Kidney (tissue), 22 donors: ENCODE results near the gene RBM27. TPM values are rescaled to one million over a fixed set of nuclear protein-coding genes. Genes with fewer than 3 reads are reported as not detected.
A peak's percentile ranks its signal among the peaks of the same experiment; 100 is the strongest.

Source experiments
- DNase-seq, 5 donors: peaks; one replicate each; pipeline ENCODE4 v3.0.0-alpha.2; 2013 to 2020
- FAIRE-seq: peaks from 2 replicates; lab custom pipeline; 2012; peaks lifted over from hg19 to GRCh38; lab: Jason Lieb, UNC
- H3K27ac ChIP-seq, 2 donors: one replicate each; pipeline ENCODE4 v1.7.0; 2013; ENCODE audit warnings: low read depth in 2 of 2, low read length in 2 of 2, inconsistent platforms in 1 of 2
- H3K27me3 ChIP-seq: one replicate; pipeline ENCODE4 v1.7.1; 2013; ENCODE audit warnings: low read length, inconsistent platforms; ENCODE audit not compliant: control insufficient read depth, insufficient read depth
- H3K36me3 ChIP-seq, 3 donors: one replicate each; pipeline versions ENCODE4 v1.7.0 to v1.7.1; 2013; ENCODE audit warnings: low read length in 3 of 3, control low read depth in 1 of 3, inconsistent platforms in 1 of 3; ENCODE audit not compliant: insufficient read depth in 3 of 3, control insufficient read depth in 2 of 3
- H3K4me1 ChIP-seq, 3 donors: one replicate each; pipeline versions ENCODE4 v1.7.0 to v1.7.1; 2013; ENCODE audit warnings: low read length in 3 of 3, inconsistent platforms in 1 of 3, low read depth in 1 of 3; ENCODE audit not compliant: control insufficient read depth in 2 of 3, insufficient read depth in 2 of 3
- H3K4me3 ChIP-seq, 3 donors: one replicate each; pipeline versions ENCODE4 v1.7.0 to v1.8.1; 2013; ENCODE audit warnings: low read length in 3 of 3, control low read depth in 1 of 3, inconsistent platforms in 1 of 3
- H3K9ac ChIP-seq, 3 donors: one replicate each; pipeline versions ENCODE4 v1.7.0 to v1.7.1; 2013; ENCODE audit warnings: low read length in 3 of 3, control low read depth in 1 of 3, inconsistent platforms in 1 of 3
- H3K9me3 ChIP-seq, 3 donors: one replicate each; pipeline versions ENCODE4 v1.7.0 to v1.7.1; 2013; ENCODE audit warnings: low read length in 3 of 3, control low read depth in 1 of 3, inconsistent platforms in 1 of 3; ENCODE audit not compliant: control insufficient read depth in 2 of 3, insufficient read depth in 1 of 3
- intact Hi-C: fragments of 100-400 bp; cut with DNase I; formaldehyde crosslinking; loops from one replicate; pipeline ENCODE4 v1.11.1; 2022
- long read RNA-seq, 10 donors: library from polyadenylated mRNA in 1 of 10; unstranded in 1 of 10; transcript quantifications; one replicate each; pipeline ENCODE4 v2.0.0 and lab custom pipeline, GENCODE V29; 2021 to 2026
- polyA plus RNA-seq: library from polyadenylated mRNA; stranded (reverse); fragments of 350-450 nt; fragmentation: Illumina TruSeq; extraction: RNeasy Lipid Tissue Mini Kit (QIAGEN cat#74804); gene quantifications from one replicate; pipeline ENCODE4 v1.2.3, GENCODE V29; 2014; ENCODE audit warnings: low read depth, low replicate concordance; ENCODE audit not compliant: insufficient read depth
- total RNA-seq: library from RNA; stranded (reverse); fragmentation: NEBNext Ultra II Directional; extraction: Animal tissue kit (Norgen Biotek cat#: 25700); gene quantifications from one replicate; pipeline ENCODE4 v1.2.1, GENCODE V29; 2021
- TF ChIP-seq, protein P1 (sequence below): IDR thresholded peaks from 3 replicates; pipeline ENCODE4 v1.5.1; 2012; ENCODE audit warnings: mild to moderate bottlenecking, moderate library complexity, borderline replicate concordance; ENCODE audit not compliant: insufficient read depth; ENCODE audit errors: extremely low read depth
- donor health status: control.
- donor health status: control.
- donor health status: control.
- donor health status: control.
- donor health status: control.
- donor health status: DM: yes; HTN: yes; CAD: no.
- donor health status: Normal renal cell carcinoma (clear cell type).

RBM27 gene
- total RNA-seq = 19.0 TPM
- 4.9 TPM for polyA plus RNA-seq
- long read RNA-seq, donor 1 = 0 reads
- long read RNA-seq, donor 2 = 0 reads
- long read RNA-seq, donor 3 = 0 reads
- long read RNA-seq, donor 4 = 0 reads
- long read RNA-seq, donor 5 = 0 reads
- long read RNA-seq, donor 6 = 0 reads
- long read RNA-seq, donor 7, full-length matches to known transcripts = 1 of 14 reads
- long read RNA-seq, donor 7, partial matches to known transcripts = 8 of 14 reads
- long read RNA-seq, donor 7, other reads (novel, unspliced or antisense) = 5 of 14 reads
- long read RNA-seq, donor 8 = 0 reads
- long read RNA-seq, donor 9 = 0 reads
- long read RNA-seq, donor 10 = 0 reads

DNA sequence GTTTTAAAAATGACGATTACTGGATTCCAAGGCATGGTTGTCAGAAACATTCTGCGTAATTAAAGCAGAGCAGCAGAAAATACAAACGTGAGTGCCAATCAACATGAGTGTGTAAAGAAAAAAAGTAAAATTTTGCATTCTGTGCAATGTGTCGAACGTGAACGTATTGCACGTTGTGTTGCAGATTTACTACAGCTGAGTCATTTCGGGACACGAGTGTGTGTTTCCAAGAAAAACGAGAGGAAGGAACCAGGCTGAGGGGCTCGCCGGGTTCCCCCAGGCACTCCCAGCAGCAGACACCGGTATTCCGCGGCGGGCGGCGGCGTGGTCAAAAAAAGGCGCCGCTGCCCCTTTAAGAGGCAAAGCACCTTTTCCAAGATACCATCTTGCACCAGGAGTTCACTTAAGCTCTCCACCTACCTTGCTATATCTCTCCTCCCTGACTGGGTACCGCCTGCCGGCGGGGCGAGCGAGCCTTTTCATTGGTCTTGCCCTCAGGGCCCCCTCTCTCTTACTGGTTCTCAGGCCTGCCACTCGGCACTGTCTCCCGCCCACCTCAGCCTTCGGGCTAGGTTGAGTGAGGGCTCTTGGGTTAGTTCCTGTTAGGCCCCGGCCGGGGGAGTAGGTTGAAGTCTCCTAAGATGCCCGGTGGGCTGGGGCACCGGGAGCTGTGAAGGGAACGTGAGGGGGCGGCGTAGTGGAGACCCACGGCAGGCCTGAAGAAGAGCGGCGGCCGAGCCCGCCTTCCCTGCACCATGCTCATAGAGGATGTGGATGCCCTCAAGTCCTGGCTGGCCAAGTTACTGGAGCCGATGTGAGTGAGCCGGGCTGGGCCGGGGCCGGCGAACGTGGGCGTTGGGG lies at the start of gene RBM27:
Gene RBM27, plus strand, starts transcription at position 595 of the 861 bp plus-strand sequence. Its CDS starts 161 bp downstream, at position 756.
- Histone ChIP-seq H3K9ac (peak within 1 kb of the TSS; percentile 60 to 98 (median 88)), H3K36me3 (no peaks in the 10 kb centered on the region), H3K4me1 (peaks cover 0 to 5% (median 0%) of the 10 kb centered on the region in 3 donors), H3K4me3 (peak within 1 kb of the TSS; percentile 69 to 98 (median 95)), H3K9me3 (no peaks in the 10 kb centered on the region), H3K27me3 (no peaks in the 10 kb centered on the region), H3K27ac (peak within 1 kb of the TSS; percentile 64 to 74)
- intact Hi-C loops = no loop called here
- TF ChIP-seq, protein P1, sequence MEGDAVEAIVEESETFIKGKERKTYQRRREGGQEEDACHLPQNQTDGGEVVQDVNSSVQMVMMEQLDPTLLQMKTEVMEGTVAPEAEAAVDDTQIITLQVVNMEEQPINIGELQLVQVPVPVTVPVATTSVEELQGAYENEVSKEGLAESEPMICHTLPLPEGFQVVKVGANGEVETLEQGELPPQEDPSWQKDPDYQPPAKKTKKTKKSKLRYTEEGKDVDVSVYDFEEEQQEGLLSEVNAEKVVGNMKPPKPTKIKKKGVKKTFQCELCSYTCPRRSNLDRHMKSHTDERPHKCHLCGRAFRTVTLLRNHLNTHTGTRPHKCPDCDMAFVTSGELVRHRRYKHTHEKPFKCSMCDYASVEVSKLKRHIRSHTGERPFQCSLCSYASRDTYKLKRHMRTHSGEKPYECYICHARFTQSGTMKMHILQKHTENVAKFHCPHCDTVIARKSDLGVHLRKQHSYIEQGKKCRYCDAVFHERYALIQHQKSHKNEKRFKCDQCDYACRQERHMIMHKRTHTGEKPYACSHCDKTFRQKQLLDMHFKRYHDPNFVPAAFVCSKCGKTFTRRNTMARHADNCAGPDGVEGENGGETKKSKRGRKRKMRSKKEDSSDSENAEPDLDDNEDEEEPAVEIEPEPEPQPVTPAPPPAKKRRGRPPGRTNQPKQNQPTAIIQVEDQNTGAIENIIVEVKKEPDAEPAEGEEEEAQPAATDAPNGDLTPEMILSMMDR = no peak
- DNase-seq (peak; percentile 98 to 99 (median 99)), FAIRE-seq (peak; percentile 86)

- Histone ChIP-seq H3K36me3 (peaks cover 14 to 55% (median 34%) of the 10 kb centered on the region in 3 donors), H3K27me3 (no peaks in the 10 kb centered on the region), H3K27ac (no peak overlapping the region), H3K4me3 (no peak overlapping the region), H3K4me1 (no peaks in the 10 kb centered on the region), H3K9me3 (no peaks in the 10 kb centered on the region), H3K9ac (no peak overlapping the region)
- DNase-seq (no peak), FAIRE-seq (no peak)
- TF ChIP-seq, protein P1 = no peak
- intact Hi-C loops = no loop called here
These were observed 45.1 kb upstream of the RBM27 start for GRCh38 chr5:146158255-146158654.

DNA sequence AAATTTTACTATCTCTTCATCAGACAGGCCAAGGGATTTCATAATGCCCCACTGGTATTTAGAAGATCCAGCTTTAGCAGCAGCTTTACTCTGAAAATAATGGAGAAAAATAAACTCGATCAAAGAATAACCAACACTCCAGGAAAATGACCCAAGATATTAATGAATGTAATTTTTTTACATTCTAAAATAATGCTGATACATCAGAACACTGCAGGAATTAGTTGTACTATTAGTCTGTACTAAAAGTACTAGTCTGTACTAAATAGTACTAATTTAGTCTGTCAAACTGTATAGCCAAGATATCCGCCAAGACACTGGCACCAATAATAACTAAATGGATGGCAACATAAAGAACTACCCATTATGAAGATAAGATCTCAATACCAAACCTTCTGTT lies 39.0 kb upstream of the RBM27 start:
- intact Hi-C loops = no loop called here
- TF ChIP-seq, protein P1 = no peak
- H3K36me3 ChIP-seq = peaks cover 12 to 30% (median 25%) of the 10 kb centered on the region in 3 donors
- H3K9ac ChIP-seq = no peak overlapping the region
- H3K4me1 ChIP-seq = no peaks in the 10 kb centered on the region
- no peak overlapping the region for H3K4me3 ChIP-seq
- H3K27me3 ChIP-seq = no peaks in the 10 kb centered on the region
- H3K27ac ChIP-seq = no peak overlapping the region
- H3K9me3 ChIP-seq = no peaks in the 10 kb centered on the region
- DNase-seq (no peak), FAIRE-seq (no peak)
